Measurements from ENCODE around the gene SYT4. TPM values are rescaled to one million over a fixed set of nuclear protein-coding genes. Genes with fewer than 3 reads are reported as not detected.

SYT4 gene
- total and polyA plus RNA-seq, 9 of the 15 experiments (the other 6 are each of a cell fraction or from before 2014, with no cell fraction given) = not detected

DNA sequence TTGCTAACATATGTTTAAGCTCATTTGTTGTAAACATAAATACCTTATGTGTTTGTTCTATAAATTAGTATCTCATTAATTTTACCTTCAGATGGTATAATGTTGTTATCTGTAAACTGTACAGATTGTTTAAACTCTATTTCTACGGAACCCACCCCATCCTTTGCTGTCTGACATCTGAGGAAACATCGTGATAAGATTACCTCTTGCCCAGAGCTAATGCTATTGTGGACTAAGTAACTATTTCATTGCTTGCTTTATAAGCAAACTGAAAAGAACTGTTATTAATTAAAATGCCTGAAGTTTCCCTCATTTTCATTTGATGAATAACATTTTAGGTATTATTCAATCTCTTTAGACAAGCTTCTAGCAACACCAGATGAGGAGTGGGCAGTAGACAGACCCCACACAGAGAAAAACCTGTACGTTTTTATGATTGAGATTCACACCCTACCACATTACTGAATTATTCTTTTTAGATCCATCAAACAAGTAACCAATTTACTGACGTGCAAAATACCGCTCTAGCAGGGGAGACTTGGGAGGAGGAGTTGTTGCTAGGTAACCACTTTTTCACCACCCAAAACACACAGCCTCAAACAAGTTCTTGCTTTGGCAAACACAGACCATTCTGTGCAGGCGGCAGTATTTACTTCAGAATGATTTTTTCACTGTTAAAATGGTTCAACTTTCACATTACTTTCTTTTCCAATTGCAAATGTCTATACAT is 1.9 kb upstream of the SYT4 start:
- CTCF ChIA-PET (ENCODE audit: low intra/inter-chr PET ratio) = no interaction called here
- DNase-seq (ENCODE audit: extremely low read depth in 1 of 4, low spot score in 3 of 4) (no peak), FAIRE-seq (no peak), ATAC-seq (no peak)
- no peaks in the 10 kb centered on the region for H4K20me1 ChIP-seq (replicated peaks; ENCODE audit: control insufficient read depth, insufficient read depth, low read length)
- no TSS peak for BruUV-seq (replicated peaks)
- H3K4me3 ChIP-seq = no peak overlapping the region
- TF ChIP-seq RAD51 (IDR thresholded peaks at IDR 0.05; ENCODE audit: borderline replicate concordance, low read depth) (no peak), RFX1 (IDR thresholded peaks at IDR 0.05) (no peak), CHD2 (IDR thresholded peaks at IDR 0.05; ENCODE audit: low read depth, low read length) (no peak), NFRKB (IDR thresholded peaks at IDR 0.05; ENCODE audit: low read depth) (no peak), TARDBP (IDR thresholded peaks at IDR 0.05) (no peak), MCM5 (IDR thresholded peaks at IDR 0.05; ENCODE audit: low read depth) (no peak)
- TF ChIP-seq, protein P1, sequence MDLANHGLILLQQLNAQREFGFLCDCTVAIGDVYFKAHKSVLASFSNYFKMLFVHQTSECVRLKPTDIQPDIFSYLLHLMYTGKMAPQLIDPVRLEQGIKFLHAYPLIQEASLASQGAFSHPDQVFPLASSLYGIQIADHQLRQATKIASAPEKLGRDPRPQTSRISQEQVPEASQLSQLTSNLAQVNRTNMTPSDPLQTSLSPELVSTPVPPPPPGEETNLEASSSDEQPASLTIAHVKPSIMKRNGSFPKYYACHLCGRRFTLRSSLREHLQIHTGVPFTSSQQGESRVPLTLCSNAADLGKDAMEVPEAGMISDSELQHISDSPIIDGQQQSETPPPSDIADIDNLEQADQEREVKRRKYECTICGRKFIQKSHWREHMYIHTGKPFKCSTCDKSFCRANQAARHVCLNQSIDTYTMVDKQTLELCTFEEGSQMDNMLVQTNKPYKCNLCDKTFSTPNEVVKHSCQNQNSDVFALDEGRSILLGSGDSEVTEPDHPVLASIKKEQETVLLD (IDR thresholded peaks at IDR 0.05) = no peak
- no peaks in the 10 kb centered on the region for H3K79me2 ChIP-seq (ENCODE audit: control insufficient read depth, insufficient read depth, low read length)
- in situ Hi-C loops (cut with MboI) = loop anchor here (10.0 kb wide), 1 partner anchor 984 kb away; no protein-coding TSS in a partner anchor
- no peaks in the 10 kb centered on the region for H3K36me3 ChIP-seq (ENCODE audit: control insufficient read depth, insufficient read depth, low read length)
- no peaks in the 10 kb centered on the region for H3K9me3 ChIP-seq (replicated peaks; ENCODE audit: control insufficient read depth, insufficient read depth, low read depth, low read length)
- H3K9ac ChIP-seq (ENCODE audit: insufficient read depth in 1 of 2, low read depth in 2 of 2, low read length in 2 of 2) = no peak overlapping the region
- intact Hi-C loops (cut with micrococcal nuclease) = no loop called here
- H2AFZ ChIP-seq (ENCODE audit: low read depth, low read length) = no peak overlapping the region
- POLR2A ChIA-PET = no interaction called here
- no peaks in the 10 kb centered on the region for H3K9me1 ChIP-seq (ENCODE audit: control insufficient read depth, insufficient read depth, low read length)
- no peaks in the 10 kb centered on the region for H3K4me1 ChIP-seq (replicated peaks in 1 of 2; ENCODE audit: control insufficient read depth in 2 of 2, insufficient read depth in 2 of 2, low read length in 2 of 2)
- no peak overlapping the region for H3K4me2 ChIP-seq (ENCODE audit: insufficient read depth, low read length)
- no peak overlapping the region for H3K27ac ChIP-seq (ENCODE audit: extremely low read depth, low read depth, low read length)
- 2% methylated on average over 6 of the region's 6 CpGs for WGBS (ENCODE audit: insufficient coverage, low coverage, missing lambda C conversion rate)
- H3K27me3 ChIP-seq (ENCODE audit: control insufficient read depth in 2 of 2, insufficient read depth in 2 of 2, low read length in 2 of 2) = no peaks in the 10 kb centered on the region
